GM12801 (cell line): ENCODE data around the gene SET.

ENCODE experiments used
- CTCF ChIP-seq: IDR thresholded peaks from one replicate; pipeline ENCODE4 v1.5.1; 2011; ENCODE audit warnings: control low read depth; ENCODE audit not compliant: insufficient read length; ENCODE audit errors: extremely low read depth

The SET gene

GRCh38 chr9:128694344-128694743 is 5.3 kb downstream of the SET start:
- TF ChIP-seq CTCF = no peak

- TF ChIP-seq CTCF = no peak
These were observed 8.1 kb downstream of the SET start for GRCh38 chr9:128696923-128697707.

- no peak for TF ChIP-seq CTCF
These were observed 12.3 kb downstream of the SET start for GRCh38 chr9:128701227-128701854.

- TF ChIP-seq CTCF = no peak
These were observed 13.5 kb downstream of the SET start, which contains the start of gene PKN3 for GRCh38 chr9:128702445-128702948. PKN3 (plus strand) TSS chr9:128702503; CDS start chr9:128702916, 413 bp downstream.

- no peak for TF ChIP-seq CTCF
These were observed 14.1 kb downstream of the SET start for GRCh38 chr9:128702949-128703615.

GRCh38 chr9:128703616-128704355 is 14.8 kb downstream of the SET start:
- no peak for TF ChIP-seq CTCF

GRCh38 chr9:128704356-128704670 is 15.3 kb downstream of the SET start:
- TF ChIP-seq CTCF = no peak
